GM18858 (cell line): ENCODE data around the gene STK32C.

Experiments used
- ATAC-seq: cut with Tn5 transposase; IDR thresholded peaks from one replicate; pipeline ENCODE4 v1.9.1; 2021; ENCODE audit not compliant: unreplicated experiment

The STK32C gene

DNA sequence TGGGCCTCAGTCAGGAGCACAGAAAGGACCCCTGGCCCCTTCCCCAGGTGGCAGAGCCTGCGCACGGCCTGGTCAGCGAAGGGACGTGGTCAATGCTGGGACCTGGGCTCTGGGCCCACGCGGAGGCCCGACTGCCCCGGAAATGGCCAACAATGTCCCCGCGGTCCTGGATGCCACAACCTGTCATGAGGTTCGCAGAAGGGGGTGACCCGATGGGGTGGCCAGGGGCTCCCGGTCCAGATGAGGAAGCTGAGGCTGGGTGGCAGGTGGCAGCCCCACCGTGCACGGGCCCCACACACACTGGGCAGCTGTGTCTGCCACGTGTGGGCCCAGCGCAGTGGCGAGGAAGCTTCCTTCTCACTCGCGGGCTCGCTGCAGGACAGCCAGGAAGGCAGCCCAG, 71.6 kb downstream of the STK32C start:
- no peak for ATAC-seq

DNA sequence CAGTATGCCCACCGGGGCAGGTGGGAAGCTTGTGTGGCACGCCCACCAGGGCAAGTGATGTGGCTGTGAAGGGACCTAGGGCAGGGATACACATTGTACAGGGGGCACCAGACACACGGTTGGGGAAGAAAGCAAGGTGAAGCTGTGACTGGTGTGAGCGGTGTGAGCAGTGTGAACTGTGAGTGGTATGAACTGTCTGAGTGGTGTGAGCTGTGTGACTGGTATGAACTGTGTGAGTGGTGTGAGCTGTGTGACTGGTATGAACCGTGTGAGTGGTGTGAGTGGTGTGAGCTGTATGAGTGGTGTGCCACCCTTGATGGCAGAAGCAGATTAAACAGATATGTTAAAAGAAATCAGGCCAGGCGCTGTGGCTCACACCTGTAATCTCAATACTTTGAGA, 72.9 kb downstream of the STK32C start:
- ATAC-seq = no peak

DNA sequence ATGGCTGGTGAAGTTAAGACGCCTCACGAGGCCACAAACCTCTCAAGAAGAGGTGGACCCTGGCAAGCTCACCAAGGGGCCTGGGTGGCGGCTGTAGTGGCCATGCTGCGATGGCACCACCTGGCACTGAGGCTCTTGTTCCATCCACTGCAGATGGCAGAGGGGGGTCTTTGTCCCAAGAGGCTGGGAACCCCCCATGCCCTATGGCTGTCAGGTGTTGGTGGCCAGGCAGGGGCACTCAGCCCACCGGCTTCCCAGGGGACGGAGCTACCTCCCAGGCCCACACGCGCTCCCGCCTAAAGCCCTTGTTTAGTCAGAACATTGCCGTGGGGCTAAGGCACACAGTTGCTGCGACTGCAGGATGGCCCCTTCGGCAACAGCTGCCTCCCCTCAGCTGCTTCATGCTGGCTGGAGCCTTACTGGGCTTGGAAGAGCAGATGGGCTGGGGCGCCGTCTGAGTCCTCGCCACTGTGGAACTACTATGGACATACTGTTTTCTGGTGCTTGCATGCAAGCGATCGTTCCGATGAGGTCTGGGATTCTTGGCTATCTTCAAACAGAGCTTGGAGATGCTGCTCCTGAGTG, 74.2 kb downstream of the STK32C start:
- no peak for ATAC-seq

DNA sequence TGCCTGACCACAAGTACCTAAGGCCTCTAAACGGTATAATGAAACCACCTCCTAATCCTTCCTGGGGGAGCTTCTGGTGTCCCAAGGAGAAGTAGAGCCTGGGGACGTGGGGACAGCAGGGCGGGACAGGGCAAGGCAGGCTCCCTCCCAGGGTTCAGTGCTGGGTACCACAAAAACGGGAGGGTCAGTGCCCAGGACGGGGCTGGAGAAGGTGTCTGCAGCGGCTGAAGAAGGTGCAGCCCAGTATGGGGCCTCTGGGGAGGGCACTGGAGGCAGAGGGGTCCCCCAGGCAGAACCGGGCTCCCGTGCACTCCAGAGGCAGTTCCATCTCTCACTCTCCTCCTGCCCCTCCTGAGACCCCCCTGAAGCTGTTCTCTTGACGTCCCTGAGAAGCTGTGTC, 74.8 kb downstream of the STK32C start:
- no peak for ATAC-seq

DNA sequence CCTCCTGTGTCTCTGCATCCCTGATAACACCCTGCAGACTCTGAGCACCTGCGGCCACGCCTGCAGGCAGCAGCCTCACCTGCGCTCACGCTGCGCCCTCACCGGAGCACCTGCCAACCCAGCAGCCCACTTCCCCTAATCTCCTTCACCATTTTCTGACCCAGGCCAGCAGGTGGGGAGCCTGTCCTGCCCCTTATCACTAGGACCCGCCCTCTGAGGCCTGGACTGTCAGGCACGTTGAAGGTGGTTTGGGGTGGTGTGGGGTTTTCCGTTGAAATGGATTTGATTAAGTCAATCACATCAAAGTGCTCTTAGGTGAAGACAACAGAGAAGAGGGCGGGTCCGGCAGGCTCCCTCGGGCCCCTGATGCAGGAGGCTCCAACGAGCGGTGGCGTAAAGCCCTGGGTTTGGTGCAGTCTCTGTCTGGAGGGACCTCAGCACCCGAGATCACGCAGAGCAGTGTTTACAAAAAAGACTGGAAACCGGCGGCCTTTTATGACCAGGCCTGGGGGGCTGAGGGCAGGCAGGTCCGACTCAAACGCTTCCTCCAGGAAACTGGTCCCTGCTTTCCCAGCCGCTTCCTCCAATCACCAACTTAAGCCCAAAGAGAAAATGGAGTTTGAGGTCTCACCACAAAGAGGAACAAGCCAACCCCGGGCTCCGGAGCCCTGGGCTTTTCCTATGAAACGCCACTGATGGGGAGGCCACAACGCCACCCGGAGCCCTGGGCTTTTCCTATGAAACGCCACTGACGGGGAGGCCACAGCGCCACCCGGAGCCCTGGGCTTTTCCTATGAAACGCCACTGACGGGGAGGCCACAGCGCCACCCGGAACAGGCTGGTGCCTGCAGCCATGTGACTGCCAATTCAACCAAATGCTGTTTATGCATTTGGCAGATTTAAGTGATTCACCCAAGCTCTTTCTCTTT, 75.5 kb downstream of the STK32C start:
- ATAC-seq = no peak

DNA sequence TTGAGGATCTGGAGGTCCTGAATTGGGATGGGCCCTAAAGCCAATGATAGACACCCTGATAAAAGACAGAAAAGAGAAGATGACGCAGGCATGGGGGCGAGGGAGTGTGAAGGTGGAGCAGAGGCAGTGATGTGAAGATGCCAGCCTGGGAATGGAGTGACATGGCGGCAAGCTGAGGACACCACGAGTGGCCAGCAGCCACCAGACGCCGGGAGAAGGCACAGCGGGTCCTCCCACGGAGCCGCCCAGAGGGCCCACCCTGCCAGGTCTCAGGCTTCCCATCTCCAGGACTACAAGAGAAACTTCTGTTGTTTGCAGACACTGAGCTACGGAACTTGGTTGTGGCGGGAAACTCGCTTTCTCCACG, 76.1 kb downstream of the STK32C start:
- no peak for ATAC-seq

DNA sequence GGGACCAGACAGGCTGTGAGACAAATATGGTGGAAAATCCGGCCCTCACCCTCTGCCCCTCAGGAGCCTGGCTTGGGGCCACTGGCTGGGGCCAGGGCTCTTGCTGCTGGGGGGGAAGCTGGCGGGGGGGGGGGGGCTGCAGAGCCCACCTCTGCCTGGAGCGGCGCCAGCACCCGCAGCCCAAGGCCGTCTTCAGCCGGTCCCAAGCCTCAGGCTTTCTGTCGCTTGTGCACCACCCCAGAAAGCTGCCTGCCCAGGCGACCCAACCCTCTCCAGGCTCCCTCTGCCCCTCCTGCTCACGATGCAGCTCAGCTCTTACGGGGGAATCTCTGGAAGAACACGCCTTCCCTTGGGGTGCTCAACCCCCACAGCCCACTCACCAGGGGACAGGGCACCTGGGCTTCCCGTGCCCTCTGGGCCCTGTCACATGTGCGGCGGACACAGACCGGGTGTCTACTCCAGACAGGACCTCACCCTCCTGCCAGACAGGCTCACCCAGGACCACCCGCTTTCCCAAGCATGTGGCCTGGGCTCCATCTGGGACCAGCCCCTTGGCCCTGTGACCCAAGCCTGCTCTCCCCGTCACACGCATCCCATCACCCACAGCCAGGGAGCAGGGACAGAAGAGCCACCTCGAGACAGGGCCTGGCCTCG, 77.1 kb downstream of the STK32C start:
- no peak for ATAC-seq

DNA sequence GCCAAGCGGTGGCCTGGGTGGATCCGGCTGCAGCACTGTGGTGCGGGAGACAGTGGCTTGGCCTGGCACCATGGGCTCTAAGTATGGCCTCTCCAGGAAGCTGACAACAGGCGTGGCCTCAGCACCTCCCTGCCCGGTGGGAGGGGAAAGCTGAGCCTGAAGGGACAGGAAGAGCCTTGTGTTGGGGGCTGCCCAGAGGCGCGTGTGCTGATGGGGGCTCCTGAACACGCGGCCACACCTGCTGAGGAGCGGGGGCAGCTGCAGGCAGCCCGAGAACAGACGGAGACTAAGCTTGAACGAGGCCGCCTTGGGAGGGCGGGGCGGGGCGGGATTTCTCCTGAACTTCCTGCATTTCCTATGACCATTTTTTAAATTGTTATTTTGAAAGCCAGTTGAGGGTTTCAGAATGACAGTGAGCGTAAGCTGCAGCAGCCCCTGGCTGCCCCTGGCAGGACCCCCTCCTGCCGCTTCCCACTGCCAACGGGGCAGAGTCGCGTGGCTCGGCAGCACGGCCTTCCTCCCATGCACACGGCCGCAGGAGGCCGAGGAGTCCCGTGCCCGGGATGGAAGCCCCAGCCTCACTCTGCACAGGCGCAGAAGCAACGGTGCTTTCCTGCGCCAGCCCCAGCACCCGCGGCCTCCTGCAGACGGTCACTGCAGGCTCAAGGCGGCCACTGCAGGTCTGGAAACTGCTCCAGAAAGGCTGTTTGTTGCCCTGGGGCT, 77.8 kb downstream of the STK32C start:
- ATAC-seq = no peak

DNA sequence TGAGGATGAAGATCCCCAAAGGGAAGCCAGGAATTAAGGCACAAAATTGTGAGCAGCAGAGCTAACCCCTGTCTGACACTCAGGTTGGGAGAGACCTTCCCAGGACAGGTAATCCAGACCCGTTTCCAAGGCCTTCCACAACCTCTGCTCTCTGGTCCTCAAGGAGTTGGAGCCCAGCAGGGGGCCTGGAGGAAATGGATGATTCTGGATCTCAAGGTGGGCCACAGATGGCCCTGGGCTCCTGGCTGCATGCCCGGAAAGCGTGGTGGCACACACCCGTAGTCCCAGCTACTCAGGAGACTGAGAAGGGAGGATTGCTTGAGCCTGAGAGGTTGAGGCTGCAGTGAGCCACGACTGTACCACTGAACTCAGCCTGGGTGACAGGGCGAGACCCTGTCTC, 78.7 kb downstream of the STK32C start:
- no peak for ATAC-seq

DNA sequence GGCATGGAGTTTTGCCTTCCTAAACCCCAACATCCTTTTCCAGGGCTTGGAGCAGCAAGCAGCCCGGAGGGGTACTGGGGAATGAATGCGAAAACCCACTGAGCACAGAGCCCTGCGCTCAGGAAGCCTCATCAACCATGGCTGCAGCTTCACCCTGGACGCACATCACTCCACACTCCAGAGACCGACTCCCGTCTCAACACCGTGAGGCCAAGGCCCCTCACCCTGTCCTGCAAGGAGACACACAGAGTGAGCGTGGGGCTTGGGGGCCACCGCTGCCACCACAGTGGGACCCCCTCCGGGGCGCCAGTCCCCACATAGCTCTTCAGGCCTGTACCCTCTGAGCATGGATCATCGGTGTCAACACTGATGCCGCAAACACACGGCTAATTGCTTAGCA, 79.1 kb downstream of the STK32C start:
- no peak for ATAC-seq

DNA sequence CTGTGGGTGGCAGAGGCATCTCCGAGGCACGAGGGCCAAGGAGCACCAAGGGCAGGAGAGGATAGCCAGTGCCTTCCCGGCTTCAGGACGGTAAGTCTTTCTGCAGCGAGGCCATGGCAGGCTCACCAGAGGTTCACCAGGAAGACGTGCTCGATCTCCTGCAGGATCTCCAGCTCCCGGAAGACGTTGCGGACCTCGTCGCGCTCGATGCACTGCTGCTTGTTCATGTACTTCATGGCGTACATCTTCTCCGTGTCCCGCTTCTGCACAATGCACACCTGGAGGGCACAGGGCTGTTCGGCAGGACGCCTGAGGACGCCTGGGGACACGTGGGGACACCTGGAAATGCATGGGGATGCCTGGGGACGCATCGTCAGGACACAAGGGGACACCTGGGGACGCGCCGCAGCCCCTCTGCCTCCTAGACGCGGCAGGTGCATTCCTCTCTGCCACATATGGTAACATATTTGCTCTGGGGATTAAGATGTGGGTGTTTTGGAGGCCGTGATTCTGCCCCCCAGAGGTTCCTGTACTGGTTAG, 79.8 kb downstream of the STK32C start:
- ATAC-seq = no peak

DNA sequence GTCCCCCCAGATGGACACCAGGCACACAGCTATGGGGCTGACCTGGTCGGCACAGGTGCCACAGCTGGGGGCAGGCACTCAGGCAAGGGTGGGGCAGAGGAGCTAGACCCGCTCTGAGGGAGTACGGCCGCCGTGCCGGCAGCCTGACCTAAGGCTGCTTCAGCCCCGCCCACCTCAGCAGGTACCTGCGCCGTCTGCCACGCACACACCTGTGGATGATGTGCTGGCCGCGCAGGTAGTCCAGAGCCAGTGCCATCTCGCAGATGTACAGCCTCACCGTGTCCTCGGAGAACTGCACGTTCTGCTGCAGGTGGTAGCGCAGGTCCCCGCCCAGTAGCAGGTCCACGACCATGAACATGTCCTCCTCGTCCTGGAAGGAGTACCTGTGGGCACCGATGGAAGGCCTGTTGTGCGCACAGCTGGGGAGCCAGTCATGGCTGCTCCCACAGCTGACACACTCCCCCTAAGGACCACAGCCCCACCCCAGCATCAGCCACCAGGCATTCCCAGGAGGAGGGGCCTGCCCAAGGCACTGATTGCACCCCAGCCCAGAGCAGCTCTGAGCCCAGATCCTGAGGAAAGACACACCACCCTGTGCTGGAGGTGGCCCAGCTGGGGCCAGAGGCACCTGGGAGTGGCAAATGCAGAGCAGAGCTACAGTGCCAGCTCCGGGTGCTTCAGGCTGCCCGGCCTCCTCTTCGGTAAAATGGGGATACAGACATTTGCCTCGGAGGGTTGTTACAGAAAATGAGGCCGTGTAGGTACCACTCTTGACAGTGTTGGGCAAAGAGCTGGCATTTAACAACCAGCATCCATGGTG, 81.0 kb downstream of the STK32C start:
- no peak for ATAC-seq

DNA sequence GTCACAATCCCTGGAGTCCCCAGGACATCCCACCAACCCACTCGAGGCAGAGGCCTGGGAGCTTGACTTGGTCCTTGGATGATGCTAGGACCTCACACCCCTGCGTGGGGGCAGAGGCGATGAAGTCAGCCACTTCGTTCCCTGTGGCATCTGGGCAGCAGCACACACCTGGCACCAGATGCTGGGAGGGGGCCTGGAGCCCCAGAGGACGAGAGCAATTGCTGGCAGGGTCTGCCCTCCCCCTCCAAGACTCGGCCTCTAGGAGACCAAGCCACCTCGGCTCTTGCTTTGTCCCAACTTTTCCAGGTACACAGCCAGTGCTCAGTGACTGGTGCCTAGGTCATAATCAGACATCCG, 81.9 kb downstream of the STK32C start:
- no peak for ATAC-seq

DNA sequence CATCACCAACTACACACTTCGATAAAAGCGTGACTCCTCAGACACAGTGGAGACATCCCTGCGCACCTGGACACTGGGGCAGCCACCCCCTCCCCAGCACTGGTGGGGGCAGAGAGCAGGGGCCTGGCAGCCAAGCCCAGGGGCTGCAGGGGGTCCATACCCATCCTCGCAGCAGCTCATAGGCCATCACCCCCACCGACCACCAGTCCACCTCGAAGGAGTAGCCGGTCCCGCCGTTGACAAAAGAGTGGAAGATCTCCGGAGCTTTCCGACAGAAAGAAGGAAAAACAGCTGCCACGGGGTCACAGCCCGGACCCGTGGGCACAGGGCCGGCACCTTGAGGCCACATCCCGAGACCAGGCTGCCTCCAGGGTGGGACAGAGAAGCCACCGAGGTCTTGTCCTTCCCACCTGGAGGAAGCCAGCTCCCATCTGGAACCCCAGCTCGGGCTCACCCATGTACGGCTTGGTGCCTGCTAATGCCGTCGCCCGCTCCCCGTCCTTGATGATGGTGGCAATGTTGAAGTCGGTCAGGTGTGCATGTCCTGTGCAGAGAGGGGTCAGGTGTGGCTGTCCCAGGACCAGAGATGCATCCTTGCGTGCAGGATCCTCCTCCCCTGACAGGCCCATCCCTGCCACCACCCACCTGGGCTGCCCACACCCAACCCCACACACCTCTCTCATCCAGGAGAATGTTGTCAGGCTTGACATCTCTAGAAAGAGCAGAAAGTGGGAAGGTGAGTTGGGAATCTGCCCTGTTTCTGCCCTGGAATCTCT, 82.5 kb downstream of the STK32C start:
- ATAC-seq = no peak

DNA sequence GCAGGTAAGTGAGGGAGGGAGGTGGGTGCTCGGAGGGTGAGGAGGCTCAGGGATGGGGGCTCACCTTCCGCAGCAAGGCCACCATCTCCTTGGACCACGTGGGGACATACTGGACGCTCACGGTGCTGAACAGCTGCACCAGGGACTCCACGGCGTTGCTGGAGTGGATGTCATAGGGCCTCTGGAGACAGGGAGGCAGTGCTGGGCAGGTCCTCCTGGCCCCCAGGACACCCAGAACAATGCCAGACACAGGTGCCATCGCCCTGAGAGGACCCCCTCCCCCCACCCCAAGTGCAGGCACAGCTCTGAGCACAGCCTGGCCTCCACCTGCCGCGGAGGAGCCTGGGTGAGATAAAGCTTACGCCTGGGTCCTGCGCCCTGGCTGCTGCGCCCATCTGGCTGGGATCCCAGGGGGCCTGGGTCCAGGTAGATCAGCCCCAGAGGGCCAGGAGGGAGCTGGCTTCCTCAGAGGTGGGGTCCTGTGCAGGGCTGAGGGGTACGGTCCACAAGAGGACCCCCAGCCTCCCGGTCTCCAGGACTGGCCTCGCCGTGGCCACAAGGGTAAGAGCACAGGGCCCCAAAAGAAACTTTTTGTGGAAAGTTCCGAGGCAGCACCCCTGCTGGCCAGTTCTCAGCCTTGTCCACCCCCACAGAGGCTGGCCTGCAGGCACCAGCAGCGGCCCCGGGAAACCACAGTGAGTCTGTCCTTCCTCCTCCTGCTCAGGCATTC, 83.2 kb downstream of the STK32C start:
- no peak for ATAC-seq

DNA sequence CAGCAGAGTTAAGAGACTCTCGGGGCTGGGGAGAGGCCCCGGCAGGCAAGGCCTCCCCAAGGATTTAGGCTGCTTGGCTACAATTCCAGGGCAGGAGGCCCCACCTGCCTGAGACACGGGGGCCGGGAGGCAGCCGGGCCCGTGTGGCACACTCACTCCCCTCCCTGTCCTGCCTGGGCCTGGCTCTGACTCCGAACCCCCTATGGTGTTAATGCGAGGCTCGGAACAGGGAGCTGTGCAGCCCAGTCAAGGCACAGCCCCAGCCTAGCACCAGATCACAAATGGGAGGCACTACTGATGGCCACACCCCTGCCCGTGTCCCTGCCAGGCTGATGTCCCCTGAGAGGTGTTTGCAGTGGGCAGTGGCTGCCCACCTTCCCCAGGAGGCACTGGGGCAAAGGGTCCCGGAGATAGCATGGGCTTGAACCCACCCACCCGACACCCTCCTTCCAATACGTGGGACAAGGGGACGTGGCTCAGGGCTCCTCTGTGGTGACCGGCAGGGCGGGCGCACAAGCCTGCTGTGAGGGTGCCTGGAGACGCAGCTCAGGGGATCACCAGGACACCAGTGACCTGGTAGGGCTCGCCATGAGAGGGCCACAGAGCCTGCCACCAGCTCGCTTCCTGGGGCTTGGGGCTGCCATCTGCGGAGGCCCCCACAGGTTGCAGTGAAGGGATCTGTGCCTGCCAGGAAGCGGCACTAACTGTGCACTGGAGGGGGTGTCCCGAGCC, 84.0 kb downstream of the STK32C start:
- ATAC-seq = no peak

DNA sequence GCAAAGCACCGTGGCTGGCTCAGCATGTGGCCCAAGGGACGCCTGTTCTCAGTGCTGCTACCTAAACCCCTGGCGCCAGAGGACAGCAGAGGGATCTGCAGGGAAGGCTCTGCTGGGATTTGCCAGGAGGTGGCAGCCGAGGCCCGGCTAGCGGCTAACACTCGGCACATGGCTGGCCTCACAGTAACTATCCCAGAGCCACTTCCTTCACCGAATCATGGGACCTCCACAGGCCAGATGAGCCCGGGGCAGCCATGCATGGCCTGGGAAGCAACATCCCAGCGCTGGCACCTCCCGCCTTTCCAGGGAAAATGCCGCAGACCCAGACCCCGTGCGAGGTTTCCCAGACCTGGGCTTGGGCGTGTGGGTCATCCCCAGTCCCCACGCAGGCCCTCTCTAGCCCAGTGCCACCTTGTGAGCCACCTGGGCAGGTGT, 84.6 kb downstream of the STK32C start:
- peak; percentile 53 for ATAC-seq

DNA sequence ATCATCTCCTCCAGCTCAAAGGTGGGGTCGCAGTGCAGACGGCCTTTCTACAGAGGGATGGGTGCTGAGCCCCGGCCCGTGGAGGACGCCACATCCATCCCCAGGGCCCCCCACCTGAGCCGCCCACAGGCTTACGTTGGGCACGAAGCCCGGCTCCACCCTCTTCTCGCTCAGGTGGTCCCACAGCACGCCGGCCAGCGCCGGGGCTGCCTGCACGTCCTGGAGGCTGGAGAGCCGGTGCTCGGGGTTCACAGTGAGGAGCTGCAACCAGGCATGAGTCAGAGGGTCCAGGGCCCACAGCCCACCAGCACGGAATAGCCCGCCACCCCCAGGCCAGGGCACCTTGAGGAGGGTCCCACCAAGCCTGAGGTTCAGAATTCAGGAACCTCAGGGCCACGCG, 85.0 kb downstream of the STK32C start:
- ATAC-seq = no peak
